Measurements from ENCODE around the gene FGFRL1. TPM values are rescaled to one million over a fixed set of nuclear protein-coding genes. Genes with fewer than 3 reads are reported as not detected.

The FGFRL1 gene
- total RNA-seq, 4 donors from 2014 or later = 59.0 to 93.9 (median 77.2) TPM

DNA sequence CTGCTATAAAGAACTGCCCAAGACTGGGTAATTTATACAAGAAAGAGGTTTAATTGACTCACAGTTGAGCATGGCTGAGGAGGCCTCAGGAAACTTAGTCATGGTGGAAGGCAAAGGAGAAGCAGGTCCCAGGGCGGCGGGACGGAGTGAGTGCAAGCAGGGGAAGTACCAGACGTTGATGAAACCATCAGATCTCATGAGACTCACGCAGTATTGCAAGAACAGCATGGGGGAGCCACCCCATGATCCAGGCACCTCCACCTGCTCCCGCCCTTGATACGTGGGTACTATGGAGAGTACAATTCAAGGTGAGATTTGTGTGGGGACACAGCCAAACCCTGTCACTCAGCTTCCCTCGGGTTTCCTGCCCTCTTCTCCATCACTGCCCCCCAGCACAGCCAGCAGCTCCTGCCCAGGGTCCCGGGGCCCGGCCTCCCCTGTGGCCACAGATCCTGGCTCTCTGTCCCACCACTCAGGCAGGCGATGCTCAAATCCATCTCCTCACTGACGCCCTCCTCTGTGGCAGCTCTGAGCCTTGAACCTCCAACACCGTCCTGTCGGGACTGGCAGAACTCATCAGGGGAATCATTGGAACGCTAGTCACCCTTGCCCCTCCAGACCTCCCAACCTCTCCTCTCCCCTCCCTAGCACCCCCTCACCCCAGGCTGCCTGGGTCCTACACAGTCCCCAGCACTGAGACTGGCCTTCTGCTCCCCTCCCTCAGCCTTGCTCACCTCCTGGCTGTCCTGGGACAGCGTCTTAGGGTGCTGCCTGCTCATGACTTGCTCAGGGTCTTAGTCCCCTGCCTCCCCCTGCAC lies 37.6 kb downstream of the FGFRL1 start:
- peak overlapping the region; percentile 66 to 79 (median 73) for H3K27ac ChIP-seq
- peaks cover 38 to 46% of the 10 kb centered on the region in 2 donors for H3K4me1 ChIP-seq
- H3K4me3 ChIP-seq (replicated peaks in 1 of 3) = no peak overlapping the region
- TF ChIP-seq POLR2A (IDR thresholded peaks at IDR 0.05) = no peak
- TF ChIP-seq, protein P1, sequence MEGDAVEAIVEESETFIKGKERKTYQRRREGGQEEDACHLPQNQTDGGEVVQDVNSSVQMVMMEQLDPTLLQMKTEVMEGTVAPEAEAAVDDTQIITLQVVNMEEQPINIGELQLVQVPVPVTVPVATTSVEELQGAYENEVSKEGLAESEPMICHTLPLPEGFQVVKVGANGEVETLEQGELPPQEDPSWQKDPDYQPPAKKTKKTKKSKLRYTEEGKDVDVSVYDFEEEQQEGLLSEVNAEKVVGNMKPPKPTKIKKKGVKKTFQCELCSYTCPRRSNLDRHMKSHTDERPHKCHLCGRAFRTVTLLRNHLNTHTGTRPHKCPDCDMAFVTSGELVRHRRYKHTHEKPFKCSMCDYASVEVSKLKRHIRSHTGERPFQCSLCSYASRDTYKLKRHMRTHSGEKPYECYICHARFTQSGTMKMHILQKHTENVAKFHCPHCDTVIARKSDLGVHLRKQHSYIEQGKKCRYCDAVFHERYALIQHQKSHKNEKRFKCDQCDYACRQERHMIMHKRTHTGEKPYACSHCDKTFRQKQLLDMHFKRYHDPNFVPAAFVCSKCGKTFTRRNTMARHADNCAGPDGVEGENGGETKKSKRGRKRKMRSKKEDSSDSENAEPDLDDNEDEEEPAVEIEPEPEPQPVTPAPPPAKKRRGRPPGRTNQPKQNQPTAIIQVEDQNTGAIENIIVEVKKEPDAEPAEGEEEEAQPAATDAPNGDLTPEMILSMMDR (IDR thresholded peaks at IDR 0.05) = no peak
- peak in 1 of 2 donors; percentile 18 for DNase-seq
- no peaks in the 10 kb centered on the region for H3K36me3 ChIP-seq
- intact Hi-C loops (cut with DNase I) = no loop called here
- 83 to 84% methylated on average over 16 of the region's 16 CpGs for WGBS, 2 donors
- H3K9me3 ChIP-seq = no peaks in the 10 kb centered on the region
- no peaks in the 10 kb centered on the region for H3K27me3 ChIP-seq

DNA sequence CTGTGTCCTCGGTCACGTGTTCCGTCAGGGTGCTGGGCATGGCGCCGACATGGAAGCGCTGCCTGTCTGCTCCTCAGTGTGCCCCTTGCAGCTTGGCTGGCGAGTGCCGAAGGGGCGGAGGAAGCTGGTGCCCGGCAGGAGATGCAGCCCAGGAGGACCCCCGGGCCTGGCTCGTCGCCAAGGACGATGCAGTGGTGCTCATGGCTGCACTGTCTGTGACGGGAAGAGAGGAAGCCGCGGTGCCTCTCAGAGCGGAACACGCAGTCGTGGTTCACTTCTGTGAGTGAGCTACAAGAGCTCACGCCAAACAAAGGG lies 38.1 kb downstream of the FGFRL1 start:
- H3K27ac ChIP-seq = peak overlapping the region; percentile 39 to 73 (median 66)
- H3K4me1 ChIP-seq = peaks cover 33 to 41% of the 10 kb centered on the region in 2 donors
- H3K27me3 ChIP-seq = no peaks in the 10 kb centered on the region
- peak; percentile 77 to 83 for DNase-seq
- intact Hi-C loops (cut with DNase I) = no loop called here
- no peaks in the 10 kb centered on the region for H3K9me3 ChIP-seq
- no peak for TF ChIP-seq POLR2A (IDR thresholded peaks at IDR 0.05)
- TF ChIP-seq, protein P1 (IDR thresholded peaks at IDR 0.05) = no peak
- H3K36me3 ChIP-seq = no peaks in the 10 kb centered on the region
- 39% methylated on average over 11 to 15 of the region's 21 CpGs for WGBS, 2 donors
- no peak overlapping the region for H3K4me3 ChIP-seq (replicated peaks in 1 of 3)

DNA sequence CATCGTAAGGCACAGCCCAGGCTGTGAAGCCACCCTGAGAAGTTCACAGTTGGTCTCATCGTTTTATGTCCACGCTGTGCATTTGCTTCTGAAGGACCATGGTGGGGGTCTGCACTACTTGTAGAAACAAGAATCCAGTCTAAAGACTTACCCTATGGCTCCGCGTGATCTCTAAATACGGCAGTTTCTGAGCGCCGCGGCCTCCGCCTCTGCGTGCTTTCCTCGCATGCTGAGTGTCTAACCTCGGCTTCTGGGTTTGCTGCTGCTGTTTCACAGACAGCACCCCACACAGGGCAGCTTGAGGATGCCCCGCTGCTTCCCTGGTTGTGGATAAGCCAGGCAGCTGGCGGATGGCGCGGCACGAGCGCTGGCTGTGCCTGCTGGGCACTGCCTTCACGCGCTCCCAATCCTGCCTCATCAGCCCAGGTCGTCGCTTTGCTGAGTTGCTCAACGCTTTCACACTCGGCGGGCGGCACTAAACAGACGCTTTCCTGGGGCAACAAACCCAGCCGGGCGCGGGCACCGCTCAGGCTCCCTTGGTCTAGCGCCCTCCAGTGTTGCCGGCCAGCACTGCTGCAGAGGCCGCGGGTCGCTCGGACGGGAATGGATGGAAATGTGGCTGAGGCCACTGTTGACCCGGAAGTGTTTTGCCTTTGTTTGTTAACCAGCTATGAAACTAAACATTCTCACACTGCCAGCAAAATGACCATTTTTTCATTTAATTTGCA lies 39.2 kb downstream of the FGFRL1 start:
- no peaks in the 10 kb centered on the region for H3K27me3 ChIP-seq
- H3K36me3 ChIP-seq = no peaks in the 10 kb centered on the region
- TF ChIP-seq, protein P1 (IDR thresholded peaks at IDR 0.05) = peak in 4 of 6 experiments; percentile 26 to 56 (median 34)
- no peak for TF ChIP-seq POLR2A (IDR thresholded peaks at IDR 0.05)
- WGBS, 2 donors = 84 to 85% methylated on average over 33 to 40 of the region's 40 CpGs
- H3K27ac ChIP-seq = no peak overlapping the region
- no peaks in the 10 kb centered on the region for H3K9me3 ChIP-seq
- intact Hi-C loops (cut with DNase I) = no loop called here
- peak; percentile 59 to 71 for DNase-seq
- H3K4me1 ChIP-seq = peaks cover 27 to 35% of the 10 kb centered on the region in 2 donors
- H3K4me3 ChIP-seq (replicated peaks in 1 of 3) = no peak overlapping the region

DNA sequence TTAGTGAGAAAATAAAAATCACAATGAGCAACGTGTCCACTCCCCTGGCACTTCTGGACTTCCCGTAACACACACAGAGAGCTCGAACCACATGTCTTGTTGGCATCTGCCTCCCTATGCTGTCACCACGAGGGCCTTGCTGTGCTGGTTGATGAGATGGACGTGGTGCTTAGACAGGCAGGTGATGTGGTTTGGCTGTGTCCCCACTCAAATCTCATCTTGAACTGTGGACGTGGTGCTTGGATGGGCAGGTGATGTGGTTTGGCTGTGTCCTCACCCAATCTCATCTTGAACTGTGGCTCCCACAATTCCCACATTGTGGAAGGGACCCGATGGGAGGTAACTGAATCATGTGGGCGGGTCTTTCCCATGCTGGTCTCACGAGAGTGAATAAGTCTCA lies 40.0 kb downstream of the FGFRL1 start:
- H3K4me1 ChIP-seq = peaks cover 27 to 35% of the 10 kb centered on the region in 2 donors
- no peak overlapping the region for H3K4me3 ChIP-seq (replicated peaks in 1 of 3)
- no peak overlapping the region for H3K27ac ChIP-seq
- no peaks in the 10 kb centered on the region for H3K9me3 ChIP-seq
- TF ChIP-seq POLR2A (IDR thresholded peaks at IDR 0.05) = no peak
- TF ChIP-seq, protein P1 (IDR thresholded peaks at IDR 0.05) = no peak
- intact Hi-C loops (cut with DNase I) = no loop called here
- H3K36me3 ChIP-seq = no peaks in the 10 kb centered on the region
- 86 to 91% methylated on average over 9 of the region's 9 CpGs for WGBS, 2 donors
- DNase-seq = no peak
- no peaks in the 10 kb centered on the region for H3K27me3 ChIP-seq

DNA sequence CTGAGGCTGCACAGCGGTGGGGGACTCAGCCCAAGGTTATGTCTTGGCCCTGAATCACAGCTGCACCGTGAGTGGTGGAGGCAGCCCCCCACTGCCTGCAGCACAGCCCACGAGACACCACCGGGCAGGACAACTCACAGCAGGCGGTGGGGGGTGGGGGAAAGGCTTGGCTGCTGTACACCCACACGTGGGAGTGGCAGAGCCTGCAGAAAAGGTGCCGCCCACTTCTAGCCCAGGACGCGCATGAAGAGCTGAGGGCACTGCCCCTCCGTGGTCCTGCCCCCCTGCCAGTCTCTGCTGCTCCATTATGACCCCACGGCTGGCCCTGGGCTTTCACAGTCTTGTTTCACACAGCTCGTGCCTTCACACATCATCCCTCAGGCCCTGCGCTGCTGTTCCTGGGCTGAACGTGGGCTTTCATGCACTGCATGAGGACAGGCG lies 40.8 kb downstream of the FGFRL1 start:
- WGBS, 2 donors = 74 to 76% methylated on average over 12 to 14 of the region's 15 CpGs
- DNase-seq = peak in 1 of 2 donors; percentile 7
- H3K4me3 ChIP-seq (replicated peaks in 1 of 3) = no peak overlapping the region
- intact Hi-C loops (cut with DNase I) = no loop called here
- H3K27me3 ChIP-seq = no peaks in the 10 kb centered on the region
- no peak overlapping the region for H3K27ac ChIP-seq
- no peaks in the 10 kb centered on the region for H3K36me3 ChIP-seq
- TF ChIP-seq POLR2A (IDR thresholded peaks at IDR 0.05) = no peak
- TF ChIP-seq, protein P1 (IDR thresholded peaks at IDR 0.05) = no peak
- peaks cover 21 to 27% of the 10 kb centered on the region in 2 donors for H3K4me1 ChIP-seq
- H3K9me3 ChIP-seq = no peaks in the 10 kb centered on the region
